NCI-H446 (cell line): ENCODE measurements around the gene RNPEPL1.
A peak's percentile ranks its signal among the peaks of the same experiment; 100 is the strongest.

ENCODE experiments used
- DNase-seq, 2 experiments: peaks; one replicate each; lab custom pipeline; 2025; lab: John Stamatoyannopoulos, UW

The RNPEPL1 gene

DNA sequence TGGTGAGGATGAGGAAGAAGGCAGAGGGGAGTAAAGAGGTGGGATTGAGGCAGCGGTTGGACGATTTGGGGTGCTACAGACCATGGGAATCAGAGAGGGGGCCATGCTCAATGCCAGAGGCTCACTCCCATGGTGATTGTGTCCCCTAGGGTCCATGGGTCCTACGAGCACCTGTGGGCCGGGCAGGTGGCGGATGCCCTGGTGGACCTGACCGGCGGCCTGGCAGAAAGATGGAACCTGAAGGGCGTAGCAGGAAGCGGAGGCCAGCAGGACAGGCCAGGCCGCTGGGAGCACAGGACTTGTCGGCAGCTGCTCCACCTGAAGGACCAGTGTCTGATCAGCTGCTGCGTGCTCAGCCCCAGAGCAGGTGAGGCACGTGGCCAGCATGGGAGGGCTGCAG, 23.5 kb downstream of the RNPEPL1 start:
- no peak for DNase-seq

DNA sequence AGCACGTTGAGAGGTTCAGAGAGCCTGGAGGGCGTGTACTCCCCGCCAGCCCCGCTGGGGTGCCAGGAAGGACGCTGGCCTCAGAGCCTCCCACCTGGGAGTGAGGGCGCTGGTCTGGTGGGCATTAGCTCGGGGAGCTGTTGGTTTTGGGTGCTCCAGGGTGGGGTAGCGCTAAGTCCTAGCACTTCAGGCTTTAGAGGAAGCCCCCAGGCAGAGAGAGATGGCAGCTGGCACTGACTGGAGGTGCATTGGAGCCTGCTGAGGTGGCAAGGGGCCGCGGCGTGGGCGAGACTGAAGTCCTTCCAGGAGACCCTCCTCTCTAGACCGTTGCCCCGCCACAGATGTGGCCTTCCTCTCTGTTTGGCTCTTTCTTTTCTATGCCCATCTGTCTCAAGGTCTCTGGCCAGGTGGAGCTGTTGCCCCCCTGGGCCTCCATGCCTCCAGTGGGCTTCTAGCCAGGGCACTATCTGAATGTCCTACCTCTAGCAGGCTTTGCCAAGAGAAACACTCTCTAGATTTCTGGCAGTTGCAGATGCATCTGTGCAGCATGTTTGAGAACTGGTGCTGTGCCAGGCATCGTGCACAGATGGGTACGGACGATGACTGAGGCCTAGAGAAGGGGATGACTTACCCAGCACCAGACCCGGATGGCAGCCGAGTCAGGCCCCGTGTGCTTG, 24.9 kb downstream of the RNPEPL1 start:
- peak; percentile 80 to 93 for DNase-seq

DNA sequence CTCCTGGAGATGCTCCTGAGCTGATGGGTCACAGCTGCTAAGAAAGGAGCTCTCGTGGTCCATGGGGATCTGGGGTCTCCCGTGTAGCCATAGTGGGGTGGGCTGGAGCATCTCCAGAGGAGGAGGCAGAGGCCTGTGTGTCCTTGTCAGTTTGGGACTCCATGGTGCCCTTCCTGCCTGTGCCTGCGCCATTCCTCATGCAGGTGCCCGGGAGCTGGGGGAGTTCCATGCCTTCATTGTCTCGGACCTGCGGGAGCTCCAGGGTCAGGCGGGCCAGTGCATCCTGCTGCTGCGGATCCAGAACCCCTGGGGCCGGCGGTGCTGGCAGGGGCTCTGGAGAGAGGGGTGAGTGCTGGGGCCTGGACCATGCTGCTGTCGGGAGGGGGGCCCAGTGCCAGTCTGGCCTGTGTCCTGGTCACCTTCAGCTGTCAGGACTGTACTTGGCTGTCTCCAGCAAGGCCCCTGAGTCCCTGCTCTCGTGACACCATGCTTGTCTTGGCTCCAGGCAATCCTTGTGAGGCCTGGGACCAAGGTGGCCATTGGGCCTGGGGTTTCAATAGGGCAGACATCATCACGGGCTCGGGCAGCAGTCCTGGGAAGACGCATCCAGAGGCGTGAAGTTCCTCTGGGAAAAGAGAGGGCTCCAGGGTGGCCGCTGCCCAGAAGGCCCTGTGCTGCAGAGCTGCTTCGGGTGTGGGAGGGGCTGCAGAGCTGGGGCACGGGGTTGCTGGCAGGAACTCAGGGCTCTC, 25.6 kb downstream of the RNPEPL1 start:
- no peak for DNase-seq

DNA sequence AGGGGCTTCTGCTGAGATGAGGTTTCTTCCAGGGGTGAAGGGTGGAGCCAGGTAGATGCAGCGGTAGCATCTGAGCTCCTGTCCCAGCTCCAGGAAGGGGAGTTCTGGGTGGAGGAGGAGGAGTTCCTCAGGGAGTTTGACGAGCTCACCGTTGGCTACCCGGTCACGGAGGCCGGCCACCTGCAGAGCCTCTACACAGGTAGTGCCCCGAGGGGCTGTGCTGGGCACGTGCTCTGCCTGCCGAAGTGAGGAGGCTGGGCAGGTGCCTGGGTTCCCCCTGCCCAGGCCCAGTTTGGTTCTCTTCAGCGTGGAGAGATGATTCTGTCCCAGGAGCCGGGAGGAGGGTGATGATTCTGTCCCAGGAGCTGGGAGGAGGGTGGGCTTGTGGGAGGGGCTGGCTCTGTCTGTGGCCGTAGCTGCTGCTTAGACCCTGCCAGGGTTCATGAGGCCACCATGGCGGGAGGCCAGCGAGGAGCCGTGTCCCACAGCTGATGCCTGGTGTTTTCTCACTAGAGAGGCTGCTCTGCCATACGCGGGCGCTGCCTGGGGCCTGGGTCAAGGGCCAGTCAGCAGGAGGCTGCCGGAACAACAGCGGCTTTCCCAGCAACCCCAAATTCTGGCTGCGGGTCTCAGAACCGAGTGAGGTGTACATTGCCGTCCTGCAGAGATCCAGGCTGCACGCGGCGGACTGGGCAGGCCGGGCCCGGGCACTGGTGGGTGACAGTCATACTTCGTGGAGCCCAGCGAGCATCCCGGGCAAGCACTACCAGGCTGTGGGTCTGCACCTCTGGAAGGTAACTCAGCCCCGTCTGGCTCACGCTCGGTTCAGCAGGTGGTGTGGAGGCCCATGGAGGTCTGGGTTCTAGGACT, 26.5 kb downstream of the RNPEPL1 start:
- no peak for DNase-seq

DNA sequence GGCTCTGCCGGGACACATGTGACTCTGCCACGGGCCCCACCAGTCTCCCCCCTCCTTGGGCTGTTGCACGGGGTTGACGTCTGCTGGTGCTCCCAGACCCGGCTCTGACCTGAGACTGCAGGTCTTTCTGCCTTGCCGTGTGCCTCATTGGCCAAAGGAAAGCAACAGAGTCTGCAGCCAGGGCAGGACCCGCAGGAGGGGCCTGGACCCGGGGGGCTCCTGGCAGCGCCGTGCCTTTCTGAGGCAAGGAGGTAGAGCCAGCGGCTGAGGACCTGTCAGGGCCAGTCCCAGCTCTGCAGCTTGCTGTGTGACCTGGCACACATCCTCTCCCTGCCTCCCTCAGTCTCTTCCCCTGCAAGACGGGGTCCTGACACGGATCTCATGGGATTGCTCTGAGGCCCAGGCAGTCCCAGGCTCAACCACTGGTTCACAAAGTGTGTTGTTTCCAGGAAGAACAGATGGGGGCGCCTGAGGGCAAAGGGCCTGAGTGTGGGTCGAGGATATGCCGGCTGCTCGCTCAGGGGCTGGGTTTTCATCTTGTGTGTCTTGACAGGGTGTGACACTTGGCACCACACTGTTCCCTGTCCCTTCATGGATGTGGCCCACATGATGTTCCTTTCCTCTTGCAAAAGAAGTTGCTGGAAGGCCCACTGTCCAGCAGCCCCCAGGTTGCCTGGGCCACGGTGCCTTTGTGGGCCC, 27.2 kb downstream of the RNPEPL1 start:
- peak in 1 of 2 experiments; percentile 37 for DNase-seq

DNA sequence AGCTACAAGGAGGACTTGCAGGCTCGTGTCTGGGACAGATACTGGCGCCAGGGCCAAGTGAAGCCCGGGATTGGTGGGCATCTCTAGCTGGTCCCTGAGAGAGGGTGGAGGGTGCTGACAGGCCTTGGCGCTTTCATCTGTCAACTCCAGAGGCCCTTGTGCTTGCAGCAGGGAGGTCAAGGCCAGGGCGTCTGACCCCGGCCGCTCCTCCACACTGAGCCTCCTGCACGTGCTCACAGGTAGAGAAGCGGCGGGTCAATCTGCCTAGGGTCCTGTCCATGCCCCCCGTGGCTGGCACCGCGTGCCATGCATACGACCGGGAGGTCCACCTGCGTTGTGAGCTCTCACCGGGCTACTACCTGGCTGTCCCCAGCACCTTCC, 27.8 kb downstream of the RNPEPL1 start:
- DNase-seq: no peak

DNA sequence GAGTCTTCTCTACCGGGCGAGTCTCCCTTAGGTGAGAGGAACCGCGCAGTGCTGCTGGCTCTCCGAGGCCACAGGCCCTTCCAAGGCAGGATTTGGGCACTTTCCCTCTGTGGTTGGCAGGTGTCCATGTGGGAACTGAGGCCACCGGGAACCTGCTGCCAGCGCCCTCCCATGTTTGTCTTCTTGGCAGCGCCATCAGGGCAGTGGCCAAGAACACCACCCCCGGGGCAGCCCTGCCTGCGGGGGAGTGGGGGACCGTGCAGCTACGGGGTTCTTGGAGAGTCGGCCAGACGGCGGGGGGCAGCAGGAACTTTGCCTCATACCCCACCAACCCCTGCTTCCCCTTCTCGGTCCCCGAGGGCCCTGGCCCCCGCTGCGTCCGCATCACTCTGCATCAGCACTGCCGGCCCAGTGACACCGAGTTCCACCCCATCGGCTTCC, 28.2 kb downstream of the RNPEPL1 start:
- peak; percentile 43 to 91 for DNase-seq

DNA sequence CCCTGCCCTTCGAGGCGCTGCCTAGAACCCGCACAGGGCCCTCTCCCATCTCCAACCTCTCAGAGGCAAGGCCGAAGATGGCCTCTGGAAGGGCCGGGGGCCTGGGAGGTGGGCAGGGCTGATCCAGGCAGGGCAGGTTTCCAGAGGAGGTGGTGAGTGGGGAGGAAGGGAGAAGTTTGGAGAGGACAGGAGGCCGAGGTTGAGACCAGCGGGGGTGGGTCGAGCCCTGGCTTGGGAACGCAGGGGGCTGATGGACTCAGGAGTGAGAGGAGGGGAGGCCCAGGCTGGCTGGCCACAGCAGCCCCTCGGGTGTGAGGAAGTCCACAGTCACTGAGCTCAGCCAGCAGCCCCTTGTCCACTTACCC, 28.8 kb downstream of the RNPEPL1 start:
- DNase-seq: no peak

DNA sequence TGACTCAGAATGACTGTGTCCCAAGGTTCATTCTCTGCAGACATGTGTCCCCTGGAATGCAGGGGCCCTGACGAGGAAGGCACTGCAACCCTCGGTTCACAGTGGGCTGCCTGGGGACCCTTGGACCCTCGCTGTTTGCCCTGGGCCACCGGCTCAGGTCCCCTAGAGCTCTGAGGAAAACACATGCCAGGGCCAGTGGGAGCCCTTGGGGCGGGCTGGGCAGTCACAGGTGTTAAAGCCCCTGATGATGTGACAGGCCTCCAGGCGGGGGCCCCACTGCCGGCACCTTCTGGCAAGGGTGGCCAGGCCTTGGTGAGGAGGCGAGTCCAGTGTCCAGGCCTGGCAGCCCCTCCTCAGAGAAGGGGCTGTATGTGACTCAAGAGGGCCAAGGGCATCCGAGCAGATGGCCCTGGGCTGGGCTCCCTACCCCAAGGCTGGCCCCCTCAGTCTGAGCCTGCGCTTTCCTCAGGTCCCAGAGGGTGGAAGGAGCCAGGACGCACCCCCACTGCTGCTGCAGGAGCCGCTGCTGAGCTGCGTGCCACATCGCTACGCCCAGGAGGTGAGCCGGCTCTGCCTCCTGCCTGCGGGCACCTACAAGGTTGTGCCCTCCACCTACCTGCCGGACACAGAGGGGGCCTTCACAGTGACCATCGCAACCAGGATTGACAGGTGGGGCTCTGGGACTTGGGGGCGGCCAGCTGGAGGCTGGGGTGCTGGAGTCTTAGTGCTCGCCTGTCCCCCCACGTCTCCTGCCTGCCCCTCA, 29.3 kb downstream of the RNPEPL1 start:
- no peak for DNase-seq

DNA sequence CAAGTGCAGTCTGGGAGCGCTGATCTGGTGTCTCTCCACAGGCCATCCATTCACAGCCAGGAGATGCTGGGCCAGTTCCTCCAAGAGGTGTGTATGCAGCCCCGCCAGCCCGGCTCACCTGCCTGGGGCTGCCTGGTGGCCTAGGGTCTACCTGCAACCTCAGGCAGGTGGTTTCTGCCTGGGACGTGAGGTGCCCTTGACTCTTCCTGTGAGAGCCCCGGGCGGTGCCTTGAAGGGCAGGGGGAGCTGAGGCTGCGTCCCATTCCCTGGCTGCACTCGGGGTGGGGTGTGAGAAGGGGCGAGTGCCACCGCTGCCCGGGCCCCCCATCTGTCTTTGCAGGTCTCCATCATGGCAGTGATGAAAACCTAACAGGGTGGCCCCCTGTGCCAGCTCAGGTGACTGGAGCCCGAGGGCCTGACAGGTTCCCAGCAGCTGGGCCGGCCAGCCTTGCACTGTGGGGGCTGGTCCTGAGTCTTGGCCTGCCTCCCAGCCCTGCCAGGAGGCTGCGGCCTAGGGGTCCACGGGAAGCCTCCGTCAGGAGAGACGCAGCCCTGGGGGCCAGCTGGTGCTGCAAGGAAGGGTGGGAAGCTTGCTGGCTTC, 30.1 kb downstream of the RNPEPL1 start:
- peak in 1 of 2 experiments; percentile 23 for DNase-seq

DNA sequence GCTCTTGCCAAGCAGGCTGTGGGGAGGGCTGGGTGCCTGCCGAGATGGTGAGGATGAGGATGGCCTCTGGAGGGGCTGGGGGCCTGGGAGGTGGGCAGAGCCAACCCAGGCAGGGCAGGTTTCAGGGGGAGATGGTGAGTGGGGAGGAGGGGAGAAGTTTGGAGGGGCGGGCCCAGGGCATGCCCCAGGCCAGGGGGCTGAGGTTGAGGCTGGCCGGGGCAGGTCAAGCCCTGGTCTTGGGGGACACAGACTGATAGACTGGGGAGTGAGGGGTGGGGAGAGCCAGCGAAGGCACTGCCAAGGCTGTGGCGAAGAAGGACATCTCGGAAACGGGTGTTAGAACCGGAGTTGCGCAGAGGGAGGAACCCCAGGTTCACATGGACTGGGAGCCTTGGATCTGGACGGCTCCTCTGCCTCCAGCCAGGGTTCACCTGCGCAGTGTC, 30.9 kb downstream of the RNPEPL1 start:
- DNase-seq: no peak

DNA sequence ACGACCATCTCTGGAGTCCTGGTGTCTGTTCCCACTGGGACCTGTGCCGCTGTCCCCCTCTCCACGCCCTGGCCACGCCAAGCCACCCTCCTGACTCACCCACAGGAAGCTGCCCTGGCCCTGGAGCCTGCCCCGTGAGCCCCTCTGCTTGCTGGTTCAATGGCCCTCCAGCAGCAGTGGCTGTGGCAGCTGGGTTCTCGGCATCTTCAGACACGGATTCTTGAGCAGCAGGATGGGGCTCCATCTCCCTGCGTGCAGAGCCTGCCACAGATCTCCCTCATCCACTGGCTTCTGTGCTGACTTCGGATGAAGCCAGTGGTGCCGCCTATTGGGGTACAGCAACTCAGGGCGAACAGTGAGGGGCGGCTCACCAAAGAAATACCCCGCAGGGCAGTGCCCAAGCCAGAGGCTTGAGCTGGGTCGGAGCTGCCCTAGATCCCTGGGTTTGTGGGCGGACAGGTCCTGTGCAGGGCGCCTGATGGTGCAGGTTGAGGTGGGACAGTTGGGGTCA, 32.2 kb downstream of the RNPEPL1 start:
- no peak for DNase-seq

DNA sequence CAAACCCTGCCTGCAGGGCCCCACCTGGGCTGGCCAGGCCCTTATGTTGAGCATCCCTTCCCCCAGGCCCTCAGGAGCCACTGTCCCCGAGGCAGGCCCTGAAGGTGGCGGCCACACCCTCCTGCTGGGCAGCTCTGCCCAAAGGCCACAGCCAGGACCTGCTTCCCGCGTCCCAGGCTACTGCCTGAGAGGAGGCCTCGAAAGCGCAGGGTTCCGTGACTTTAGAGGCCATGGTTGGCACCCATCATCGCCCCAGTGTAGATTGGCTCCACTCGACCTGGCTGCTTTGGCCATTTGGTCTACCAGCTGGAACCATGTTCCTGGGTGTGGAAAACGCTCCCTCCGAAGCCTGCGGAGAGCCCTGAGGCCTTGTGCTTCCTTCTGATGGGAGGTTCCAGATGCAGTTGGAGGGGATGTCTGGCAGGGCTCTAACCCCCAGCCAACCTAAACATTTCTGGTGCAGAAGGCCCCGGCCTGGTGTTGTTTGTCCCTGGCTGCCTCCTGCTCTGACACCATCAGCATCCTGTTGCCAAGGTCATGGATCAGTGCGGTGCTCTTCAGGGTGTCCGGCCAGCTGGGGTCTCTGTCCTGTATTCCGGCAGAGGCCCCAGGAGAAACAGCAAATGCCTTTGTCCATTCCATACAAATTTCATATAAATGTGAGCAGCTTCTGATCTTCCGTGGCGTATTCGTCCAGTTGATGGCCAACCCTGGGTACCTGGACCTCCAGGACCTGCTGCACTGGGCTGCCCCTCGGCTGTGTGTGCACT, 33.0 kb downstream of the RNPEPL1 start:
- no peak for DNase-seq

DNA sequence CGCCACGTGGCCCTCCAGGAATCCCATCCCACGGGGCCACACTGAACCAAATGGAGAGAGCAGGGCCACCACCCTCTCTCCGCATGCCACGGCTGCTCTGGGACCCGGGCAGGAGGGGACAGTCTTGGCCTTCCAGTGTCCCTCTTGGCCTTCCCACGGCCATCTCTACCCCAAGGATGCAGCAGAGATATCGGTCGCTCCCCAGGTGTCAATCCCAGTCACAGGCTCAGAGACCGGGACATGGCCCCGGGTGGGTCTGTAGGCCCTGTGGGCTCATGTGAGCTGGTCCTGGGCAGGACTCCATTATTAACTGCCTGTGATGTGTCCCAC, 33.5 kb downstream of the RNPEPL1 start:
- DNase-seq: no peak

DNA sequence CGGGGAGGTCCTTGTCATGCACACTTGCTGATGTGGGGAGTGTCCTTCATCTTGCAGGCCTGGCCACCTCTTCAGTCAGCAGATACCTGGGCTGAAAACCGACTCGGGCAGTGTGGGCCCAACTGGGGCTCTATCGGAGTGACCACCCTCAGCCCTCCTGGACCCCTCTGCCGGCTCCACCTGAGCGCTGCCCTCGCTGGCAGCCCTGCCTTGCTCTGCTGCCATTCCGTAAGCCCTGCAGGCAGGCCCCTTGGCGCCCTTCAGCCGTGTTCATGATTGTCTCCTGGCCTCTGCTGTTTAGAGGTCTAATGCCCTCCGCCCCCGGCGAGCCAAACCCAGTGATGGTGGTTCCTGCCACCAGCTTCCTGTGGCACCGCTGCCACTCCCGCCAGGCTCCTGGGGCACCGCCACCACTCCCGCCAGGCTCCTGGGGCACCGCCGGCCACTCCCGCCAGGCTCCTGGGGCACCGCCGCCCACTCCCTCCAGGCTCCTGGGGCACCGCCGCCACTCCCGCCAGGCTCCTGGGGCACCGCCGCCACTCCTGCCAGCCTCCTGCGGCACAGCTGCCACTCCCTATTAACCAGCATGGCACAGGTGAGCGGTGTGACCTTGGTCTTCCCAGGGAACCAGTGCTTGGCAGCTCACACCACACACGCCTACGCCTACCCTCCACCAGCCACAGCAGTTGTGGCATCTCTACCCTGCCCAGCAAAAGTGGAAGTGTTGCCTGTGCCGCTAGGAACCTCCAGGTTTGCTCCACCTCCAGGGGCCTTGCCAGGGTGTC, 34.2 kb downstream of the RNPEPL1 start:
- DNase-seq: no peak

DNA sequence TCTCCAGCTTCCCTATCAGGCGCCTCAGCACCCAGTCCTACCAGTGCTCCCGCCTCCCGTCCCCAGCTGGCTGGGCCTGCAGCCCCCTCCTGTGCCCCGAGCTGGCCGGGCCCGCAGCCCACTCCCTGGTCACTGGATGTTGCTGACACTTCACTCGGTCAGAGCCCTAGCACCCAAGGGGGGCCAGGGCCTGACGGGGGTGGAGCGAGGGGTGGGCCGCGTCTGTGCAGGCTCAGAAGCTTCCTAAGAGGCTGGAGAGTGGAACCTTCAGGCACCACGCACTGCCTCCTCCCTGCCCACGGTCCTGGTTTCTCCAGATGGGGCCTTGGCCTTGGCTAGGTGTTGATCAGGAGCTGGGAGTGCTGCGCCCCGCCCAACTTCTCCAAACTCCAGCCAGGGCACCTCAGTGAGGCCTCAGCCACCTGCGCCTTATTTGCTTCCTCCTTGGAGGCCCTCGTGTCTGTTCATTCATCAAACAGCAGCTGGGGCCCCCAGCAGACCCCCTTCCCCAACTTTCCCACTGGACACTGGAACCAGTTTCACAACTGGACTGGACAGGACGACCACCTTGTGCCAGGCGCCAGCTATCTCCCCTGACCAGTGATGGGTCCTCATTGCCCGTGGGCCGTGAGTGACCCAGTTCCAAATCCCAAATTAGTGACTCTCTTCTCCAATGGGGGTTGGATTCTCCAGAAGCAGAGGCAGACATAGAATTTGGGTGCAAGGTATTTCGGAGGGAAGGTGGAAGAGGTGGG, 35.0 kb downstream of the RNPEPL1 start:
- DNase-seq: no peak

DNA sequence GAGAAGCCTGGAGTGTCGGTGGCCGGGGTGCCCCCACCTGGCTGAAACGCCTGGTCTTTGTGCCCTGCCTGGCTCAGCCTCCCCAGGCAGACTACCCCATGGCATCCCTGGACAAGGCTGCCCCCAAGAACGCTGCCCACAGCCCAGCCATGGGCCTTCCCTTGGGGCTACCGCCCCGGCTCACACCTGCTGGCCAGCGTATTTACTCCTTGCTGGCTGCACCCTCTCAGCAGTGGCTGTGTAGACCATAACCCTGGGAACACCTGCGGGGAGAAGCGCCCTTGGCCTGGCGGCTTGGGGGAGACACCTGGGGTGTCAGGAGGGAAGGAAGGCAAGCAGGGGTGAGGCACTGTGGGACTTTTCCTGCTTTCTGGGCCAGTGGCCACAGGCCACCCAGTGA, 35.6 kb downstream of the RNPEPL1 start:
- DNase-seq: no peak

DNA sequence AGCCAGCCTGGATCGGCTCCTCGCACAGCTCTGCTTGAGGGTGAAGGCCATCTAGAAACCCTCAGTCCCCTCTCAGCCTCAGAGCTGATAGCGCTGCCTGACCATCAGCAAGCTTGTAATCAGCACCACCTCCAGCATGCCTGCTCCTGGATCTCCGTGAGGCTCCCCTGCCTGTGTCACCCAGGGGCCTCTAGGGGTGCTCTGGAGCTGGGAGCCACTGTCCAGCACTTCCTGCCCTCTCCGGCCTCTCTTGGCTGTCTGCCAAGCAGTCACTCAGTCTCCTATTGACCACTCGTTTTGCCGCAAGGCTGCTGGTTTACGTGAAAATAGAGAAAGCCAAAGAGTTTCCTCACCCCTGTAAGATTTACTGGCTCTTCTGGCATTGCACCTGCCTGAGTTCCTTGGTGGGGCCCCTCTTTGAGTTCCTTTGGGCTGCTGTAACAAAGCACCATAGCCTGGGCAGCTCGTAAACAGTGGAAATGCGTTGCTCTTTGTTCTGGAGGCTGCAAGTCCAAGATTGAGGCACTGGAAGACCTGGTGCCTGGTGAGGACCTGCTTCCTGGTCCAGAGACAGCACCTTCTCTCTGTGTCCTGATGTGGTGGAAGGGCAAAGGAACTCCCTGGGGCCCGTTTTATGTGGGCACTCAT, 36.1 kb downstream of the RNPEPL1 start:
- no peak for DNase-seq
